ENCODE results near the gene TMSB4X. TPM values are rescaled to one million over a fixed set of nuclear protein-coding genes. Genes with fewer than 3 reads are reported as not detected.
"Not testable (repeated sequence)": the region's sequence is repeated elsewhere in the genome, so short reads cannot be mapped to it uniquely, and the experiment has no call there.

Gene TMSB4X
- total RNA-seq, 6 donors from 2014 or later = 2,646 to 6,090 (median 4,792) TPM

- TF ChIP-seq POLR2A (IDR thresholded peaks at IDR 0.05) (no peak), POLR2AphosphoS5 (IDR thresholded peaks at IDR 0.05) (no peak), EP300 (IDR thresholded peaks at IDR 0.05) (no peak)
- TF ChIP-seq, protein P1, sequence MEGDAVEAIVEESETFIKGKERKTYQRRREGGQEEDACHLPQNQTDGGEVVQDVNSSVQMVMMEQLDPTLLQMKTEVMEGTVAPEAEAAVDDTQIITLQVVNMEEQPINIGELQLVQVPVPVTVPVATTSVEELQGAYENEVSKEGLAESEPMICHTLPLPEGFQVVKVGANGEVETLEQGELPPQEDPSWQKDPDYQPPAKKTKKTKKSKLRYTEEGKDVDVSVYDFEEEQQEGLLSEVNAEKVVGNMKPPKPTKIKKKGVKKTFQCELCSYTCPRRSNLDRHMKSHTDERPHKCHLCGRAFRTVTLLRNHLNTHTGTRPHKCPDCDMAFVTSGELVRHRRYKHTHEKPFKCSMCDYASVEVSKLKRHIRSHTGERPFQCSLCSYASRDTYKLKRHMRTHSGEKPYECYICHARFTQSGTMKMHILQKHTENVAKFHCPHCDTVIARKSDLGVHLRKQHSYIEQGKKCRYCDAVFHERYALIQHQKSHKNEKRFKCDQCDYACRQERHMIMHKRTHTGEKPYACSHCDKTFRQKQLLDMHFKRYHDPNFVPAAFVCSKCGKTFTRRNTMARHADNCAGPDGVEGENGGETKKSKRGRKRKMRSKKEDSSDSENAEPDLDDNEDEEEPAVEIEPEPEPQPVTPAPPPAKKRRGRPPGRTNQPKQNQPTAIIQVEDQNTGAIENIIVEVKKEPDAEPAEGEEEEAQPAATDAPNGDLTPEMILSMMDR (IDR thresholded peaks at IDR 0.05) = no peak
- DNase-seq (no peak), ATAC-seq (ENCODE audit: low FRiP score in 2 of 2) (no peak)
- no peaks in the 10 kb centered on the region for H3K36me3 ChIP-seq
- no peaks in the 10 kb centered on the region for H3K9me3 ChIP-seq
- H3K27ac ChIP-seq = no peak overlapping the region
- no peaks in the 10 kb centered on the region for H3K4me1 ChIP-seq
- no peak overlapping the region for H3K4me3 ChIP-seq
- 92 to 95% methylated on average over 4 to 5 of the region's 5 CpGs for WGBS, 2 donors
- no peaks in the 10 kb centered on the region for H3K27me3 ChIP-seq
Observed at GRCh38 chrX:12934850-12935249, 40.1 kb upstream of the TMSB4X start.

- Histone ChIP-seq H3K27me3 (no peaks in the 10 kb centered on the region), H3K36me3 (no peaks in the 10 kb centered on the region), H3K4me1 (no peaks in the 10 kb centered on the region), H3K27ac (no peak overlapping the region), H3K4me3 (no peak overlapping the region), H3K9me3 (no peaks in the 10 kb centered on the region)
- TF ChIP-seq POLR2AphosphoS5 (IDR thresholded peaks at IDR 0.05) (no peak), POLR2A (IDR thresholded peaks at IDR 0.05) (no peak), EP300 (IDR thresholded peaks at IDR 0.05) (no peak)
- TF ChIP-seq, protein P1 (IDR thresholded peaks at IDR 0.05) = no peak
- 64 to 92% methylated on average over 1 of the region's 1 CpG for WGBS, 2 donors
- DNase-seq = no peak
- no peak for ATAC-seq (ENCODE audit: low FRiP score in 2 of 2)
Observed at GRCh38 chrX:12936947-12937346, 38.0 kb upstream of the TMSB4X start.

DNA sequence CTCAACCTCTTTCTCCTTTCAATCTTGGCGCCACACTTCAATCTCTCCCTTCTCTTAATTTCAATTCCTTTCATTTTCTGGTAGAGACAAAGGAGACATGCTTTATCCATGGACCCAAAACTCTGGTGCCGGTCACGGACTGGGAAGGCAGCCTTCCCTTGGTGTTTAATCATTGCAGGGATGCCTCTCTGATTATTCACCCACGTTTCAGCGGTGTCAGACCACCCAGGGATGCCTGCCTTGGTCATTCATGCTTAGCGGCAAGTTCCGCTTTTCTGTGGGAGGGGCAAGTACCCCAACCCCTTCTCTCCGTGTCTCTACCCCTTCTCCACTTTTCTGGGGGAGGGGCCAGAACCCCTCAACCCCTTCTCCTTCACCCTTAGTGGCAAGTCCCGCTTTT, 34.4 kb upstream of the TMSB4X start:
- H3K9me3 ChIP-seq; H3K27me3 ChIP-seq; DNase-seq; H3K4me3 ChIP-seq; H3K4me1 ChIP-seq; H3K36me3 ChIP-seq; ATAC-seq (ENCODE audit: low FRiP score in 2 of 2); H3K27ac ChIP-seq: not testable (repeated sequence)
- WGBS, 2 donors = 90 to 92% methylated on average over 9 of the region's 9 CpGs

DNA sequence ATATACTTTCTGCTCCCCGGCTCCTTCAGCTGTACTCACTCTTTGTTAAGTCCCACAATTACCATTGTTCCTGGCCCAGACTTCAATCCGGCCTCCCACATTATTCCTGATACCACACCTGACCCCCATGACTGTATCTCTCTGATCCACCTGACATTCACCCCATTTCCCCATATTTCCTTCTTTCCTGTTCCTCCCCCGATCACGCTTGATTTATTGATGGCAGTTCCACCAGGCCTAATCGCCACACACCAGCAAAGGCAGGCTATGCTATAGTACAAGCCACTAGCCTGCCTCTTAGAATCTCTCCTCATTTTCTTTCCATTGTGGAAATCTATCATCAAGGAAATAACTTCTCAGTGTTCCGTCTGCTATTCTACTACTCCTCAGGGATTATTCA, 31.3 kb upstream of the TMSB4X start:
- H3K9me3 ChIP-seq; H3K36me3 ChIP-seq; DNase-seq; H3K4me3 ChIP-seq; H3K27me3 ChIP-seq; H3K27ac ChIP-seq; ATAC-seq (ENCODE audit: low FRiP score in 2 of 2): not testable (repeated sequence)
- 86 to 88% methylated on average over 5 of the region's 6 CpGs for WGBS, 2 donors
- H3K4me1 ChIP-seq = peaks cover 0 to 19% (median 10%) of the 10 kb centered on the region in 4 donors

GRCh38 chrX:12944452-12944851, 30.5 kb upstream of the TMSB4X start:
- H3K27ac ChIP-seq; ATAC-seq (ENCODE audit: low FRiP score in 2 of 2); H3K36me3 ChIP-seq; H3K4me3 ChIP-seq; H3K27me3 ChIP-seq; H3K9me3 ChIP-seq; DNase-seq: not testable (repeated sequence)
- H3K4me1 ChIP-seq = peaks cover 0 to 27% (median 13%) of the 10 kb centered on the region in 4 donors
- 89 to 97% methylated on average over 1 to 4 of the region's 4 CpGs for WGBS, 2 donors

DNA sequence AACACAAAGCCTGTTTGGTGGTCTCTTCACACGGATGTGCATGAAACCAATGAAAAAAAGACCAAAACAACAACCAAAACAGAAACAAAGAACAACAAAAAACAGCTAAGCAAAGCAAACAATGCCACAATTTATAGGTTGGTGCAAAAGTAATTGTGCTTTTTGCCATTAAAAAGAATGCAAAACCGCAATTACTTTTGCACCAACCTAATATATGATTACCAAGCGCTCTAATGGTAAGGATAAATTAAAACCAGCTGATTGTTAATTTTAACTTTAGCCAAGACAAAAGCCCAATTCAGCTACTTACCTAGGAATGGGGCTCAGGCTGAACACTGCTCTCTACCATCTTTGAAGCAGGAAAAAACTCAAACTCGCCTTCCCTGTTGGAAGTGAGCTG, 29.4 kb upstream of the TMSB4X start:
- no peaks in the 10 kb centered on the region for H3K27me3 ChIP-seq
- TF ChIP-seq EP300 (IDR thresholded peaks at IDR 0.05) = no peak
- TF ChIP-seq POLR2AphosphoS5 (IDR thresholded peaks at IDR 0.05) = no peak
- no peak for TF ChIP-seq POLR2A (IDR thresholded peaks at IDR 0.05)
- TF ChIP-seq, protein P1 (IDR thresholded peaks at IDR 0.05) = no peak
- H3K4me3 ChIP-seq = no peak overlapping the region
- DNase-seq = no peak
- WGBS, 2 donors = 76 to 97% methylated on average over 4 of the region's 4 CpGs
- no peak for ATAC-seq (ENCODE audit: low FRiP score in 2 of 2)
- H3K27ac ChIP-seq = no peak overlapping the region
- no peaks in the 10 kb centered on the region for H3K9me3 ChIP-seq
- peaks cover 0 to 37% (median 19%) of the 10 kb centered on the region in 4 donors for H3K4me1 ChIP-seq
- no peaks in the 10 kb centered on the region for H3K36me3 ChIP-seq
